ENCODE data around the gene DRP2. TPM values are rescaled to one million over a fixed set of nuclear protein-coding genes. Genes with fewer than 3 reads are reported as not detected.
A peak's percentile ranks its signal among the peaks of the same experiment; 100 is the strongest.

The DRP2 gene
- total and polyA plus RNA-seq, 2 donors: 0.75 to 2.7 TPM

GRCh38 chrX:101217689-101218088 is 1.9 kb upstream of the DRP2 start:
- Histone ChIP-seq H3K36me3 (ENCODE audit: insufficient read depth) (no peaks in the 10 kb centered on the region), H3K4me3 (ENCODE audit: low read depth, low read length) (no peak overlapping the region), H3K4me1 (ENCODE audit: insufficient read depth) (no peaks in the 10 kb centered on the region), H3K27ac (ENCODE audit: low read depth) (no peak overlapping the region)
- 97% methylated on average over 6 of the region's 6 CpGs for WGBS
- DNase-seq (ENCODE audit: extremely low spot score): no peak

GRCh38 chrX:101219864-101220346 is 319 bp downstream of the DRP2 start:
- DNase-seq (ENCODE audit: extremely low spot score): peak; percentile 17
- no peaks in the 10 kb centered on the region for H3K36me3 ChIP-seq (ENCODE audit: insufficient read depth)
- H3K4me3 ChIP-seq (ENCODE audit: low read depth, low read length): no peak overlapping the region
- H3K4me1 ChIP-seq (ENCODE audit: insufficient read depth): no peaks in the 10 kb centered on the region
- 24% methylated on average over 12 of the region's 12 CpGs for WGBS
- H3K27ac ChIP-seq (ENCODE audit: low read depth): no peak overlapping the region

GRCh38 chrX:101220662-101221260 is 1.2 kb downstream of the DRP2 start:
- Histone ChIP-seq H3K27ac (ENCODE audit: low read depth) (no peak overlapping the region), H3K4me1 (ENCODE audit: insufficient read depth) (no peaks in the 10 kb centered on the region), H3K36me3 (ENCODE audit: insufficient read depth) (no peaks in the 10 kb centered on the region), H3K4me3 (ENCODE audit: low read depth, low read length) (no peak overlapping the region)
- DNase-seq (ENCODE audit: extremely low spot score): no peak
- 51% methylated on average over 4 of the region's 4 CpGs for WGBS

GRCh38 chrX:101223226-101223625 is 3.6 kb downstream of the DRP2 start:
- no peaks in the 10 kb centered on the region for H3K36me3 ChIP-seq (ENCODE audit: insufficient read depth)
- no peak for DNase-seq (ENCODE audit: extremely low spot score)
- no peak overlapping the region for H3K27ac ChIP-seq (ENCODE audit: low read depth)
- 83% methylated on average over 1 of the region's 1 CpG for whole genome bisulfite sequencing
- H3K4me3 ChIP-seq (ENCODE audit: low read depth, low read length): no peak overlapping the region
- H3K4me1 ChIP-seq (ENCODE audit: insufficient read depth): no peaks in the 10 kb centered on the region

GRCh38 chrX:101229170-101229569 is 9.6 kb downstream of the DRP2 start:
- Histone ChIP-seq H3K4me3 (ENCODE audit: low read depth, low read length) (no peak overlapping the region), H3K4me1 (ENCODE audit: insufficient read depth) (no peaks in the 10 kb centered on the region), H3K36me3 (ENCODE audit: insufficient read depth) (no peaks in the 10 kb centered on the region), H3K27ac (ENCODE audit: low read depth) (no peak overlapping the region)
- DNase-seq (ENCODE audit: extremely low spot score): no peak
- WGBS: 97% methylated on average over 1 of the region's 1 CpG

- H3K27ac ChIP-seq (ENCODE audit: low read depth): no peak overlapping the region
- H3K4me1 ChIP-seq (ENCODE audit: insufficient read depth): no peaks in the 10 kb centered on the region
- H3K4me3 ChIP-seq (ENCODE audit: low read depth, low read length): no peak overlapping the region
- H3K36me3 ChIP-seq (ENCODE audit: insufficient read depth): no peaks in the 10 kb centered on the region
- 93% methylated on average over 2 of the region's 2 CpGs for WGBS
- DNase-seq (ENCODE audit: extremely low spot score): no peak
These were observed 11.1 kb downstream of the DRP2 start for GRCh38 chrX:101230636-101231035.

GRCh38 chrX:101231080-101231479 is 11.5 kb downstream of the DRP2 start:
- Histone ChIP-seq H3K4me1 (ENCODE audit: insufficient read depth) (no peaks in the 10 kb centered on the region), H3K27ac (ENCODE audit: low read depth) (no peak overlapping the region), H3K36me3 (ENCODE audit: insufficient read depth) (no peaks in the 10 kb centered on the region), H3K4me3 (ENCODE audit: low read depth, low read length) (no peak overlapping the region)
- 94% methylated on average over 1 of the region's 1 CpG for WGBS
- no peak for DNase-seq (ENCODE audit: extremely low spot score)

GRCh38 chrX:101232316-101232715 is 12.7 kb downstream of the DRP2 start:
- Histone ChIP-seq H3K4me1 (ENCODE audit: insufficient read depth) (no peaks in the 10 kb centered on the region), H3K27ac (ENCODE audit: low read depth) (no peak overlapping the region), H3K36me3 (ENCODE audit: insufficient read depth) (no peaks in the 10 kb centered on the region), H3K4me3 (ENCODE audit: low read depth, low read length) (no peak overlapping the region)
- 84% methylated on average over 5 of the region's 5 CpGs for WGBS
- DNase-seq (ENCODE audit: extremely low spot score): no peak

GRCh38 chrX:101237041-101237440 is 17.5 kb downstream of the DRP2 start:
- 76% methylated on average over 2 of the region's 2 CpGs for WGBS
- no peak overlapping the region for H3K27ac ChIP-seq (ENCODE audit: low read depth)
- no peak for DNase-seq (ENCODE audit: extremely low spot score)
- H3K36me3 ChIP-seq (ENCODE audit: insufficient read depth): no peaks in the 10 kb centered on the region
- no peaks in the 10 kb centered on the region for H3K4me1 ChIP-seq (ENCODE audit: insufficient read depth)
- no peak overlapping the region for H3K4me3 ChIP-seq (ENCODE audit: low read depth, low read length)

- no peaks in the 10 kb centered on the region for H3K36me3 ChIP-seq (ENCODE audit: insufficient read depth)
- DNase-seq (ENCODE audit: extremely low spot score): no peak
- no peak overlapping the region for H3K4me3 ChIP-seq (ENCODE audit: low read depth, low read length)
- no peaks in the 10 kb centered on the region for H3K4me1 ChIP-seq (ENCODE audit: insufficient read depth)
- no peak overlapping the region for H3K27ac ChIP-seq (ENCODE audit: low read depth)
- WGBS: 97% methylated on average over 9 of the region's 9 CpGs
These were observed 21.9 kb downstream of the DRP2 start for GRCh38 chrX:101241531-101241930.

- Histone ChIP-seq H3K4me3 (ENCODE audit: low read depth, low read length) (no peak overlapping the region), H3K27ac (ENCODE audit: low read depth) (no peak overlapping the region), H3K36me3 (ENCODE audit: insufficient read depth) (no peaks in the 10 kb centered on the region), H3K4me1 (ENCODE audit: insufficient read depth) (no peaks in the 10 kb centered on the region)
- 55% methylated on average over 2 of the region's 2 CpGs for WGBS
- no peak for DNase-seq (ENCODE audit: extremely low spot score)
These were observed 33.0 kb downstream of the DRP2 start for GRCh38 chrX:101252634-101253033.

GRCh38 chrX:101257448-101258258 is 38.1 kb downstream of the DRP2 start:
- no peak overlapping the region for H3K27ac ChIP-seq (ENCODE audit: low read depth)
- 65% methylated on average over 4 of the region's 4 CpGs for WGBS
- no peaks in the 10 kb centered on the region for H3K4me1 ChIP-seq (ENCODE audit: insufficient read depth)
- DNase-seq (ENCODE audit: extremely low spot score): no peak
- H3K36me3 ChIP-seq (ENCODE audit: insufficient read depth): no peaks in the 10 kb centered on the region
- H3K4me3 ChIP-seq (ENCODE audit: low read depth, low read length): no peak overlapping the region

GRCh38 chrX:101258259-101258581 is 38.6 kb downstream of the DRP2 start:
- DNase-seq (ENCODE audit: extremely low spot score): no peak
- Histone ChIP-seq H3K27ac (ENCODE audit: low read depth) (no peak overlapping the region), H3K36me3 (ENCODE audit: insufficient read depth) (no peaks in the 10 kb centered on the region), H3K4me3 (ENCODE audit: low read depth, low read length) (no peak overlapping the region), H3K4me1 (ENCODE audit: insufficient read depth) (no peaks in the 10 kb centered on the region)
- 93% methylated on average over 11 of the region's 11 CpGs for WGBS

GRCh38 chrX:101260435-101260834 is 40.8 kb downstream of the DRP2 start:
- Histone ChIP-seq H3K4me1 (ENCODE audit: insufficient read depth) (no peaks in the 10 kb centered on the region), H3K36me3 (ENCODE audit: insufficient read depth) (no peaks in the 10 kb centered on the region), H3K4me3 (ENCODE audit: low read depth, low read length) (no peak overlapping the region), H3K27ac (ENCODE audit: low read depth) (no peak overlapping the region)
- DNase-seq (ENCODE audit: extremely low spot score): no peak
- 83% methylated on average over 4 of the region's 4 CpGs for WGBS
